ENCODE results near the gene EMC9. TPM values are rescaled to one million over a fixed set of nuclear protein-coding genes. Genes with fewer than 3 reads are reported as not detected.

EMC9 gene
- total RNA-seq, 1 donor from 2014 or later = 10.1 TPM

- no peak for DNase-seq (ENCODE audit: low read depth)
Measured at GRCh38 chr14:24177041-24177825, 35.8 kb upstream of the EMC9 start.

- DNase-seq (ENCODE audit: low read depth) = no peak
Measured at GRCh38 chr14:24176599-24176998, 35.2 kb upstream of the EMC9 start.

- no peak for DNase-seq (ENCODE audit: low read depth)
Measured at GRCh38 chr14:24172871-24173281, 31.5 kb upstream of the EMC9 start.

GRCh38 chr14:24172261-24172860 lies 31.0 kb upstream of the EMC9 start:
- no peak for DNase-seq (ENCODE audit: low read depth)

- DNase-seq (ENCODE audit: low read depth) = peak; percentile 93
Measured at GRCh38 chr14:24171422-24172260, 30.2 kb upstream of the EMC9 start, which contains the start of gene REC8. REC8 (plus strand) TSS chr14:24172080; CDS start chr14:24172553, 473 bp downstream.

GRCh38 chr14:24167469-24168114 lies 26.2 kb upstream of the EMC9 start:
- DNase-seq (ENCODE audit: low read depth) = no peak

GRCh38 chr14:24165785-24166184 lies 24.4 kb upstream of the EMC9 start:
- no peak for DNase-seq (ENCODE audit: low read depth)

GRCh38 chr14:24164518-24164991 lies 23.2 kb upstream of the EMC9 start:
- DNase-seq (ENCODE audit: low read depth) = no peak

GRCh38 chr14:24162093-24162492 lies 20.7 kb upstream of the EMC9 start:
- no peak for DNase-seq (ENCODE audit: low read depth)

- peak; percentile 91 for DNase-seq (ENCODE audit: low read depth)
Measured at GRCh38 chr14:24160850-24161804, 19.7 kb upstream of the EMC9 start, which contains the start of gene IRF9. IRF9 (plus strand) TSS chr14:24161265; CDS start chr14:24162145, 880 bp downstream.

GRCh38 chr14:24160499-24160849 lies 19.1 kb upstream of the EMC9 start:
- no peak for DNase-seq (ENCODE audit: low read depth)

- DNase-seq (ENCODE audit: low read depth) = no peak
Measured at GRCh38 chr14:24159777-24160498, 18.5 kb upstream of the EMC9 start.

- no peak for DNase-seq (ENCODE audit: low read depth)
Measured at GRCh38 chr14:24157331-24157730, 15.9 kb upstream of the EMC9 start.

GRCh38 chr14:24156840-24157239 lies 15.4 kb upstream of the EMC9 start:
- no peak for DNase-seq (ENCODE audit: low read depth)

- no peak for DNase-seq (ENCODE audit: low read depth)
Measured at GRCh38 chr14:24155100-24155499, 13.7 kb upstream of the EMC9 start.

GRCh38 chr14:24151404-24152080 lies 10.2 kb upstream of the EMC9 start:
- DNase-seq (ENCODE audit: low read depth) = no peak

GRCh38 chr14:24150993-24151392 lies 9.6 kb upstream of the EMC9 start:
- no peak for DNase-seq (ENCODE audit: low read depth)

- no peak for DNase-seq (ENCODE audit: low read depth)
Measured at GRCh38 chr14:24150567-24150966, 9.2 kb upstream of the EMC9 start.

GRCh38 chr14:24150061-24150460 lies 8.7 kb upstream of the EMC9 start:
- DNase-seq (ENCODE audit: low read depth) = no peak
